ENCODE results near the gene ZMAT5.

The ZMAT5 gene

DNA sequence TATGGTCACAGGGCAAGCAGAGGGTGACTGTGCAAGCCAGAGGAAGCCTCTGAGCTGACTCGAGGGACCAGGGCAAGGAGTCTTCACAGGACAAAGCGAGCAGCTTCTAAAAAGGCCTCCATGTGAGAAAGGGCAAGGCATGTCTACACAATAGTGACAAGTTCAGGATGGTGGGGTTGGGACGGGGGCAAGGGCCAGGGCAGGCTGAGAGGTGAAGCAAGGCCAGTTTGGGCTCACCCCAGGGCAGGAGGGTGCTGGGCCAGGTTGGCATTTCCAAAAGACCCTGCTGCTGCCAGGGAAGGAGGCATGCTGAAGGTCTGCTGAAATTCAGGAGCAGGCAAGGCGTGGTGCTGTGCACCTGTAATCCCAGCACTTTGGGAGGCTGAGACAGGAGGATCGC lies 59.3 kb downstream of the ZMAT5 start:
- DNase-seq (ENCODE audit: low read depth in 2 of 2): no peak

- no peak for DNase-seq (ENCODE audit: low read depth in 2 of 2)
Observed at GRCh38 chr22:29707010-29707409, 59.8 kb downstream of the ZMAT5 start.

DNA sequence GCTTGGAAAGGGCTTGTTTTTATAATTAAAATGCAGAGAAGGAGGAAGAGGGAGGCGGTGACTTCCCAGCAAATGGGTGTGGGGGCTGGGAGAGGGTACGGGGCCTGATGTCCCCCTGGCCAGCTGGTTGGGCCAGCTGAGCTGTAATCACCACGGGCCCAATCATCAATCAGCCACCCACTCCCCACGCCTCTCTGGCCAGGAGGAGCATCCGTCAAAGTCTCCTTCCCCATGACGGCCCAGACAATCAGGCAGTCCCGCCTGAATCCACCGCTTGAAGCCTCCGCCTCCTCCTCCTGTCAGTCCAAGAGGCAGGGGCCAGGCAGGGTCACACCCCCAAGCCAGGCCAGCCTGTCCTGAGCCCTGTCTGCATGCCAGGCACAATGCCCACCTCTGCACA lies 60.3 kb downstream of the ZMAT5 start:
- no peak for DNase-seq (ENCODE audit: low read depth in 2 of 2)

DNA sequence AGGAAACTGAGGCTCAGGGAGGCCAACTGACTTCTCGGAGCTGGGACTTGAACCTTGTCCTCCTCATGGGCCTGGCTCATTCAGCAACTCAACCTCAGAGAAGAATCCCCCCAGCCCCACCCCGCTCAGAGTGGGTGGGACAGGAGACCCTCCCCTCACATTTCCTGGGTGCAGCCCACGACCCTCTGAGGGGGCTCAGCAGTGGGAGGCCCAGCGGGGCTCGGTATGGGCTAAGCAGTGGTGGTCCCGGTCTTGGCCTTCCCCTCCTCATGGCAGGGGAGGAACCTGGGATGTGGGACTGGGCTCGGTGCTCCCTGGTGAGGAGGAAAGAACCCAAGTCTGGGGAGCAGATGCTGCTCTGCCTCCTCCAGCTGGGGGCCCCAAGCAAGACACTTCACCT lies 61.2 kb downstream of the ZMAT5 start:
- no peak for DNase-seq (ENCODE audit: low read depth in 2 of 2)

DNA sequence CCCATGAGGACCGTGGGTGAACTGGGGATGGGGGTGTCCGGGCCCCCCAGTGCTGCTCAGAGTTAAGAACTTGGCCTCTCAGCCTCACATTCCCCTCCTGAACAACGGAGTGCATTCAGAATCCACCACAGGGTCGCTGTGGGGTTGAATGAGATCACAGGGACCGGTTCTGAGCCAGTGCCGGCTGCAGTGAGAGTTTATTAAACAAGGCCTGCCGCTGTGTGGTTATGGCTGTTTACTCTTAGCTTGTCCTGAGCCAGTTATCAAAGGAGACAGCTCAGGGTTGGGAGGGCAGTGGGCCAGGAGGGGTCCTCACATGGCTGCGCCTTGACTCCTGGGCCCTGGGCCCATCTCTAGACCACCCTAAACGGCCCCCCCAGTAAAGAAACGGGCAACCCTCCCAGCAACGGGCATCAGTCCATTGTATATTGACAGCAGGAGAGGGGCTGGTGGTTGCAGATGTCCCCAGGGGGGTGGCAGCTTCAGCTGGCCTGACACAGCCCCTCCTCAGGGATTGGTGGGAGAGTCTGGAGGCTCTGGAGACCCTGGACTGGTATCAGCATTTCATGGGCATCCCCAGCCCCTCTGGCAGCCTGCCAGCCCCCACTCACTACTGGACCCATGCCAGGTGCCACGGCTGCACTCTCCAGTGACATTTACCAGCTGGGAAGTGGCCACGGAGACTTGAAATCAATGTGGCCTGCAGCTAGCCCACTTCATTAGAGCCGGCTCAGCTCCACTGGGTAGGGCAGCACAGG lies 62.1 kb downstream of the ZMAT5 start:
- DNase-seq (ENCODE audit: low read depth in 2 of 2): no peak

GRCh38 chr22:29703569-29704195 lies 63.1 kb downstream of the ZMAT5 start:
- no peak for DNase-seq (ENCODE audit: low read depth in 2 of 2)

DNA sequence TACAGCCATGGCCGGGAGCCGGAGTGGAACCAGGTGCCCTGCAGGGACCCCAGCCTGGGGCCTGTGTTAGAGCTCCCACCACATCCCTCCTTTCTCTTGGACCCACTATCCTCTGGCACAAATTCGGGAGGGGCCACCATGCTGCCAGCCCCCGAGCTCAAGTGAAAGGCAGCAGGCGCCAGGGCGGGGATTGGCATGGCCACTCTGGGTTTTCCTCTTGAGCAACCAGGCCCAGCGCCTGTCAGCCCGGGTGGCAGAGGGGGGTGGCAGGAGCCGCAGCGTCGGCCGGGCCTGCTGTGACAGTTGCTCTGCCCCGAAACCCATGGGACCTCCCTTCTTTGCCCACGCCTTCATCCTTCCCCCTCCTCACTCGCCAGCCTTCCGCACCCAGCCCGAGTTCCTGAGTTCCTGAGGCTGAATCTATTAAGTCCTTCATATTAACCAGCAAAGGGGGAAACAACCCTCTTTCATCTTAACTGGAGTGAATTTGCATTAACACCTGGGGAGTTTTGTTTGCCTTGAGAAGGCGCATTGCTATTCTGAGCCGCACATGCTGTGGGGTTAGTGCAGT lies 63.8 kb downstream of the ZMAT5 start:
- no peak for DNase-seq (ENCODE audit: low read depth in 2 of 2)

DNA sequence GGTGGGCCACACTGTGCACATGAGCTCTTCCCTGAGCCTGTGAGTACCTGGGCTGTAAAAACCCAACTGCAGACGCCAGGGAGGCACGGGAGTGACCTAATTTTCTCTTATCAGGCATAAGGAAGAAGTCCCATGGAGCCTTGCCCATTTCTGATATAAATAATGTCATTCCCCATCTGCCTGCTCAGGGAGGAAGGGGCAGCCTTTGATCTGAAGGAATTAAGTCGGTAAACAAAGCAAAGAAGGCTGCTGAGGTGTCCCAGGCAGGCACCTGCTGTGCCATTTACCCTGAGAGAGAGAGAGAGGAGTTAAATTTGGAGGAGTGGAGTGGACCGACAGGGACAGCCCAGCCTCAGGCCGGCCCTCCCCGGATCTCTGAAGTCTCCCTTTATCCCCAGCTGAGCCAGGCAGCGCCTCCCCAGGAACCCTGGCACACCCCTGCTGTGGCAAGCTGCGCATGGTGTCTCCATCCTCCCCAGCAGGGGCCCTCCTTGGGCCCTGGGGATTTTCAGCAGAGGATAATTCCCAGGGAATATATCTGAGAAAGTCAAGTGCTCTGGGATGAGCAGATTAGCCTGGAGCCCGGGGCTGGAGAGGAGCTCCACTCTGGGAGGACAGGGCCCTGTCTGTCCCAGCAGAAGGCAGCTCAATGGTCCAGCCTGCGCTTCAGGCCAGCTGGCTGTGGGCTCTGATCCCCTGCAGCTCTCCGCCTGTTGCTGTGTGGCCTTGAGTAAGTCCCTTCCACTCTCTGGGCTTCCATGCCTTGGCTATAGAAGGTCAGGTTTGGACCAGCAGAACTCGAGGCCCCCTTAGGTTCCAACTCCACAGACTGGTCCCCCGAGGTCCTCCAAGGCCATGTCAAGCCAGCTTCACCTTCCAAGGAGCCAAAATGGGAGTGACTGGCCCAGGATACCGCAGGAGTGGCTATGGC lies 64.5 kb downstream of the ZMAT5 start:
- no peak for DNase-seq (ENCODE audit: low read depth in 2 of 2)

- no peak for DNase-seq (ENCODE audit: low read depth in 2 of 2)
Observed at GRCh38 chr22:29701155-29701999, 65.4 kb downstream of the ZMAT5 start.

GRCh38 chr22:29700900-29701154 lies 66.0 kb downstream of the ZMAT5 start:
- DNase-seq (ENCODE audit: low read depth in 2 of 2): no peak

GRCh38 chr22:29700206-29700899 lies 66.5 kb downstream of the ZMAT5 start:
- no peak for DNase-seq (ENCODE audit: low read depth in 2 of 2)

DNA sequence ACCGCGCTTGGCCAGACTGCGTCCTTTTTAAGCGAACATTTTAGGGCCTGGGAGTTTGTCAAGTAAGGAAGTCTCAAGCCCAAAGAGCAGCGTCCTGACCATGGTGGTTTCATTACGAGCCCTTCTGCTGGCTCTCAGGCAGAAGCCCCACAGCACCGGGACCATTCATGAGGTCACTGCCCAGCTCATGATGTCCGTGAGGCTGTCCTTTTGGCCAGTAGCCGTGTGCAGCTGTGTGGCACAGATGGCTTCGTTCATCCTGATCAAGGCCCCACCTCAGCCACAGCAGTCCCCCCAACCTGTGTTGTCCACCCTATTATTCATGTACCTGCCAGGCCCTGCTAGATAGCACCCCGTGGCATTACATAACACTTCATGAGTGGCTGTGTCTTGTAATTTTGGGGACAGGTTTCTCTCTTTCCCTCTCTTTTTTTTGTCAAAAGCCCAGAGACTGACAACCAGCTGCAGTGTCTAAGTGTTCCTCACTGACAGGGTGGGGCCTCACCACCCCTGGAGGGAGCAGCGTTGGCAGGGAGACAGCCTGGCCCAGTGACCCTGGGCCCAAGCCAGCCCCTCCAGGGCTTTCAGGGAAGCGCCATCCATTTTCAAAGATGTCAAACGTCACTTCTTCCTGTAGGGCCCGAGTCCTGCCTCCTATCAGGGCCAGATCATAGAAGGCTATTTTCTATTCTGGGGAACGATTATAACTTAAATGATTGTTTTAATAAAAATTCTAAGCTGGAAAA lies 68.8 kb downstream of the ZMAT5 start:
- DNase-seq (ENCODE audit: low read depth in 2 of 2): no peak

DNA sequence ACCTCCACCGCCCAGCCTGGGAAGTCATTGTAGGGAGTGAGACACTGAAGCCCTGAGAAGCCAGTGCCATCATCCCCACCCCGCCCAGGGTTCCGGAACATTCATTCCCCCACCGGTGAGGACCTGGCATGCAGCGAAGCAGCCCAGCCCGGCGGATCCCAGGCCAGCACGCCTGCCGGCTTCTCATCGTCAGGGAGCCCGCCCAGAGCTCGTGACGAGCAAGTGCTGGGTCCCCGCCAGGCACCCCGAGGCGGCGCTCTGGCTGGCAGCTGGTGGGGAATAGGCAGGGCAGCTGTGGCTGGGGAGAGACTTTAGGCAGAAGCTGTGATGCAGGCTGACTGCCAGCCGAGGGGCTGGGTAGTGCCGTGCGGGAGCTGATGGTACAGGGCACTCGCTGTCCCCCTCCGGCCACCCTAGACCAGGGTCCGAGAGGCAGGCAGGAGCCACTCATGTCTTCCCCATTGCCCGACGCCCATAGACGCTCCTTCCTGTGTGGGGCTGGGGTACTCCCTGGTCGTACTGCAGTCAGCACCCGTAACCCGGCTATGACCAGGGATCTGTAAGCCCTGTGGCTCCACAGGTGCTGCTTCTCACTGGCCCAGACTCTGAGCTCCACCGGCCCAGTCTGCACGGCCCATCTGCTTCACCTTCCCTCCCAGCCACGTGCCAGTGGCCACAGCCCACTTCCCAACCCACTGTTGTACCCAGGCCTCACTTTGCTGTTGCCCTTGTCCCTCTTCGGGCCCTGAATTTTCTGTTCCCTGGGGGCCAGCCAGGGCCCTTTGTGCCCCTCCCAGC lies 71.5 kb downstream of the ZMAT5 start:
- no peak for DNase-seq (ENCODE audit: low read depth in 2 of 2)

DNA sequence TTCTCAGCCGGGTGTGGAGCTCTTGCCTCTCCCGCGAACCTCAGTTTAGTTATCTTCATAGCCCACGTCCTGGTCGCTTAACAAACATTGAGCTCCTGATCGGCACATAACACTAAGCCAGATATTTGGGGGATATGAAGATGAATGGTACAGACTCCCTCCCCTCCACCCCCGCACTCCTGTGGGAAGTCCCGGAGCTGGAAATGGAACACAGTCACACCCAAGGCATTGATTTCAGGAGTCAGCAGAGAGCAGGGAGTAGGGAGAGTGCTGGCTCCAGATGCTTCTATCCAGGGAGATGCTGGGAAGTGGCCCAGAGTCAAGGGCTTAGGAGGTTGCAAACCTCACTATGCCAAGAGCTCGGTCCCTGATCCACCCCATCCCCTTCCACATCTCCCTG lies 73.1 kb downstream of the ZMAT5 start:
- DNase-seq (ENCODE audit: low read depth in 2 of 2): no peak

- no peak for DNase-seq (ENCODE audit: low read depth in 2 of 2)
Observed at GRCh38 chr22:29693161-29693560, 73.6 kb downstream of the ZMAT5 start.

DNA sequence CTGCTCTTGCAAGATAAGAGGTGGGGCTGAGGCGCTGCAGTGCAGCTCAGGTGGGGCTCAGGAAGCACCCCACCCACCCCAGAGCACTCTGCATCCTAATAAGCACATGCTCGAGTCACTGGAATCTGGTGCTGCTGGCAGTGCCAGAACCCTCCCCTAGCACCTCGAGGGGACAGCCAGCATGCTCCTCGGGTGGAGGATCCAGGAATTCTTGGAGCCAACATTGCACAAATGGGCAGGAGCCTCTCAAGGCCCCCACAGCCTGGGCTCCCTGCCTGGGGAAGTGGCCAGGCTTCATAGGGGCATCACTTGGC lies 74.5 kb downstream of the ZMAT5 start:
- DNase-seq (ENCODE audit: low read depth in 2 of 2): no peak

GRCh38 chr22:29691636-29692326 lies 75.0 kb downstream of the ZMAT5 start:
- no peak for DNase-seq (ENCODE audit: low read depth in 2 of 2)

- no peak for DNase-seq (ENCODE audit: low read depth in 2 of 2)
Observed at GRCh38 chr22:29690476-29690875, 76.3 kb downstream of the ZMAT5 start.

GRCh38 chr22:29689880-29690213 lies 77.0 kb downstream of the ZMAT5 start:
- no peak for DNase-seq (ENCODE audit: low read depth in 2 of 2)
